Neural cell (in vitro differentiated cells): ENCODE results near the gene TSPEAR. TPM values are rescaled to one million over a fixed set of nuclear protein-coding genes. Genes with fewer than 3 reads are reported as not detected.

Experiments
- H2AFZ ChIP-seq: fragments of 200-600, 300-800 bp; sonication (generic), shearing (Covaris generic); 2 replicates; pipeline ENCODE4 v1.6.0; 2014; ENCODE audit warnings: low read depth, mild to moderate bottlenecking, antibody characterized with exemption, low read length, moderate library complexity
- H3F3A ChIP-seq: fragments of 200-600 bp; shearing (Covaris generic); 2 replicates; pipeline ENCODE4 v1.6.1; 2016; ENCODE audit warnings: mild to moderate bottlenecking, moderate library complexity, mixed read lengths, antibody characterized with exemption, low read length; ENCODE audit not compliant: insufficient read depth, poor library complexity, severe bottlenecking
- H3K27ac ChIP-seq: fragments of 200-600, 300-800 bp; sonication (generic), shearing (Covaris generic); 2 replicates; pipeline ENCODE4 v1.5.1; 2014; ENCODE audit warnings: mild to moderate bottlenecking, low read length, moderate library complexity
- H3K27me3 ChIP-seq: fragments of 300-800, 200-600 bp; sonication (generic), shearing (Covaris generic); 2 replicates; pipeline ENCODE4 v1.6.0; 2014; ENCODE audit warnings: mild to moderate bottlenecking, low read depth, low read length, moderate library complexity; ENCODE audit not compliant: insufficient read depth
- H3K36me3 ChIP-seq: fragments of 300-800, 200-600 bp; sonication (generic), shearing (Covaris generic); 2 replicates; pipeline ENCODE4 v1.5.1; 2014; ENCODE audit warnings: mild to moderate bottlenecking, antibody characterized with exemption, low read length, moderate library complexity; ENCODE audit not compliant: insufficient read depth
- H3K4me2 ChIP-seq: fragments of 300-800, 200-600 bp; sonication (generic), shearing (Covaris generic); 2 replicates; pipeline ENCODE4 v1.6.0; 2014; ENCODE audit warnings: mild to moderate bottlenecking, low read length
- H3K4me3 ChIP-seq: fragments of 300-800, 200-600 bp; sonication (generic), shearing (Covaris generic); 2 replicates; pipeline ENCODE4 v1.5.1; 2014; ENCODE audit warnings: mild to moderate bottlenecking, low read length, moderate library complexity
- H3K79me2 ChIP-seq: fragments of 200-600 bp; shearing (Covaris generic); replicated peaks from 2 replicates; pipeline ENCODE4 v1.6.0; 2014; ENCODE audit warnings: mild to moderate bottlenecking, low read length, moderate library complexity; ENCODE audit not compliant: insufficient read depth
- H3K9ac ChIP-seq: fragments of 300-800, 200-600 bp; sonication (generic), shearing (Covaris generic); 2 replicates; pipeline ENCODE4 v1.6.1; 2016; ENCODE audit warnings: mild to moderate bottlenecking, low read length, mixed read lengths
- H3K9me2 ChIP-seq: fragments of 200-600 bp; shearing (Covaris generic); 2 replicates; pipeline ENCODE4 v1.6.1; 2016; ENCODE audit warnings: mild to moderate bottlenecking, low read length, mixed read lengths; ENCODE audit not compliant: insufficient read depth
- H3K9me3 ChIP-seq: fragments of 200-600, 300-800 bp; sonication (generic), shearing (Covaris generic); 2 replicates; pipeline ENCODE4 v1.6.1; 2016; ENCODE audit warnings: mild to moderate bottlenecking, mixed run types, low read length, moderate library complexity, mixed read lengths
- H4K20me1 ChIP-seq: fragments of 200-600 bp; shearing (Covaris generic); 2 replicates; pipeline ENCODE4 v1.6.1; 2016; ENCODE audit warnings: mild to moderate bottlenecking, mixed run types; ENCODE audit not compliant: insufficient read depth
- EP300 ChIP-seq: fragments of 450-650 bp; conservative IDR thresholded peaks from 2 replicates; pipeline ENCODE4 v1.6.1; 2014; ENCODE audit warnings: antibody characterized with exemption, mild to moderate bottlenecking, moderate library complexity; ENCODE audit not compliant: poor library complexity, severe bottlenecking
- EZH2 ChIP-seq: fragments of 200-600, 300-800 bp; shearing (Covaris generic), sonication (generic); IDR thresholded peaks from 2 replicates; pipeline ENCODE4 v1.6.1; 2014; ENCODE audit warnings: antibody characterized with exemption, low read length, borderline replicate concordance, mild to moderate bottlenecking; ENCODE audit not compliant: insufficient read depth, poor library complexity, severe bottlenecking
- MXI1 ChIP-seq: fragments of 450-650 bp; conservative IDR thresholded peaks from 2 replicates; pipeline ENCODE4 v1.6.1; 2014; ENCODE audit warnings: antibody characterized with exemption, mild to moderate bottlenecking; ENCODE audit not compliant: poor library complexity, severe bottlenecking
- POLR2AphosphoS5 ChIP-seq: IDR thresholded peaks from 2 replicates; pipeline ENCODE4 v1.6.1; 2012
- RAD21 ChIP-seq: fragments of 450-650 bp; conservative IDR thresholded peaks from 2 replicates; pipeline ENCODE4 v1.6.1; 2014; ENCODE audit warnings: antibody characterized with exemption, mild to moderate bottlenecking, moderate library complexity
- SMC3 ChIP-seq: fragments of 450-650 bp; conservative IDR thresholded peaks from 2 replicates; pipeline ENCODE4 v1.6.1; 2014; ENCODE audit warnings: antibody characterized with exemption, mild to moderate bottlenecking, moderate library complexity; ENCODE audit not compliant: poor library complexity
- TAF1 ChIP-seq: IDR thresholded peaks from 2 replicates; pipeline ENCODE4 v1.6.1; 2012; ENCODE audit warnings: low read depth
- polyA plus RNA-seq: library from polyadenylated mRNA; depleted of rRNA; stranded (reverse); fragments of >200 nt; gene quantifications from 2 replicates; pipeline ENCODE4 v1.2.3, GENCODE V29; 2014
- TF ChIP-seq, protein P1 (sequence below): fragments of 450-650 bp; IDR thresholded peaks from 2 replicates; pipeline ENCODE4 v1.5.1; 2014; ENCODE audit warnings: antibody characterized with exemption, mild to moderate bottlenecking, moderate library complexity; ENCODE audit not compliant: poor library complexity, severe bottlenecking
- TF ChIP-seq, protein P2 (sequence below): IDR thresholded peaks from 2 replicates; pipeline ENCODE4 v1.6.1; 2012; ENCODE audit warnings: borderline replicate concordance

TSPEAR gene
- polyA plus RNA-seq, 1 donor from 2014 or later: 0.19 TPM

GRCh38 chr21:44521928-44522752 lies 189.2 kb downstream of the TSPEAR start:
- Histone ChIP-seq H3F3A (no peaks in the 10 kb centered on the region), H3K9ac (no peak overlapping the region), H3K9me3 (peaks cover 3% of the 10 kb centered on the region), H3K36me3 (no peaks in the 10 kb centered on the region), H3K27me3 (no peaks in the 10 kb centered on the region), H3K27ac (no peak overlapping the region), H3K9me2 (no peaks in the 10 kb centered on the region), H4K20me1 (no peaks in the 10 kb centered on the region), H3K79me2 (no peaks in the 10 kb centered on the region), H2AFZ (no peak overlapping the region), H3K4me2 (no peak overlapping the region), H3K4me3 (no peak overlapping the region)
- TF ChIP-seq TAF1: no peak

DNA sequence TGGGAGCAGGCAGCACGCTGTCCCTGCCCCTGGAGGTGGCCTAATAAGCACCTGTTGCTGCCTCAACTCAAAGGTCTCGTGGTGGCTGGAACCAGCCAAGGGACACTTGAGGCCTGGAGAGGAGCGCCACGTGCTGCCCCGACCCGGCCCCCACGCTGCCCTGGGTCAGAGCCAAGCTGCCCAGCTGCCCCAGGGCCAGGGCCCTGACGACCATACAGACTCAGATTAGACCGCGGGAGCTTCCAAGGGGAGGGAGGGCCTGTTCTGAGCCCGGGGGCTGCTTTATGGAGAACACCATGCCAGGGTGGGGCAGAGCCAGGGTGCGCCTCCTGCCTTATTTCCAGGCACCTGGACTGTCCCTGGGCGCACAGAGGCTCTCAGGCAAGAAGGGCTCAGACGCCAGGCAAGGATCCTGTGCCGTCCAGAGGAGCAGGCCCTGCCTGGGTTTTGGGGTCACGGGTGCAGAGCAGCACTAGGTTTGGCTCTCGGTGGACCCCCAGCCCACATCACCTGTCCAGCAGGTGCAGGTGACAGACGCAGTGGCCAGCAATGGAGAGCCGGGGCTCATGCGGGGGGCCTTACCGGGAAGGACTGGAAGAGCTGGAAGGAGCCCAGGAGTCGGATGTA lies 190.0 kb downstream of the TSPEAR start:
- H3F3A ChIP-seq: no peaks in the 10 kb centered on the region
- no peak for TF ChIP-seq MXI1
- TF ChIP-seq POLR2AphosphoS5: no peak
- TF ChIP-seq TAF1: no peak
- TF ChIP-seq EZH2: no peak

DNA sequence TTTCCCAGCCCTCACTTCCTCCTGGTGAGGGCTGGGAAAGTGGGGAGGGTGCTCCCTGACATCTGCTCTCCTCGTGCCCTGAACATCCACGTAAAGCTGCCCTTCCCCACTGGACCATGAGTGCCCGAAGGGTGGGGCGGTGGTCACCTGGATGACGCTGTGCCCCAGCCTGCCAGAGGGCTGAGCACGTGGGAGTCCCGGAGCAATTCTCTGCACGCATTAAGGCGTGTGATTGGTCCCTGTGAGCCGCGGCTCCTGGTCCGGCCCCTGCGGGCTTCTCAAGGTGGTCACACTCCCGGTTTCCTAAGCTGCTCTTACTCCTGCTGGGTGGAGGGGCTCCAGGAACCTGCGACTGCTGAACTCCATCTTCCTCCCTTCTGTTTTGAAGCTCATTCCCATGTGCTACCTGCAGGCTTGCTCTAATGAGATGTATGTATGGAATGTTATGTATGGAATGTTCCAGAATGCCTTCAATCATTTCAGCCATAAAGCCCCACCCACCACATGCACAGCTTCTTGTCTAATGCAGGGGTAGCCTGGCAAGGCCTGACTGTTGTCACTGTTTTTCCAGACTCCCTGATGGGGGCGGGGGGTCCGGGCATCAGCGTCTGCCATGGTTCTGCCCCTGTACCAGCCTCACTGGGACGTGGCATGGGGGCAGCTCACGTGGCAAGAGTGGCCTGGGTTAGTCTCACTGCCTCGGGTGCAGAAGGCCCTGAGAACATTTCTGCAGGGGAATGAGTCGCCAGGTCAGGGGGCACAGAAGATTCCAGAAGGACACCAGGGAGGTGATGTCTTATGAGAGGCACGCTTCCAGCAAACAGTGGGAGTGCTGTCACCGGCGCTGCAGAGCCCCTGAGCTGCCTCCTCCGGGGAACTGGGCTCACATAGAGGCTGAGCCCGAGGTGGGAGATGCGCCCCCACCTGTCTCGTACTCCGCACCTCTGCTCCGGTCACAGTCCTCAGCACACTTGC lies 190.8 kb downstream of the TSPEAR start:
- Histone ChIP-seq H2AFZ (no peak overlapping the region), H3K9me3 (peaks cover 3% of the 10 kb centered on the region), H4K20me1 (no peaks in the 10 kb centered on the region), H3K9ac (no peak overlapping the region), H3K79me2 (no peaks in the 10 kb centered on the region), H3F3A (no peaks in the 10 kb centered on the region), H3K36me3 (no peaks in the 10 kb centered on the region), H3K27me3 (no peaks in the 10 kb centered on the region), H3K4me2 (no peak overlapping the region), H3K9me2 (no peaks in the 10 kb centered on the region), H3K4me3 (no peak overlapping the region), H3K27ac (no peak overlapping the region)
- TF ChIP-seq RAD21 (no peak), EP300 (no peak), MXI1 (no peak), EZH2 (no peak), POLR2AphosphoS5 (no peak), TAF1 (no peak), SMC3 (no peak)
- TF ChIP-seq, protein P1, sequence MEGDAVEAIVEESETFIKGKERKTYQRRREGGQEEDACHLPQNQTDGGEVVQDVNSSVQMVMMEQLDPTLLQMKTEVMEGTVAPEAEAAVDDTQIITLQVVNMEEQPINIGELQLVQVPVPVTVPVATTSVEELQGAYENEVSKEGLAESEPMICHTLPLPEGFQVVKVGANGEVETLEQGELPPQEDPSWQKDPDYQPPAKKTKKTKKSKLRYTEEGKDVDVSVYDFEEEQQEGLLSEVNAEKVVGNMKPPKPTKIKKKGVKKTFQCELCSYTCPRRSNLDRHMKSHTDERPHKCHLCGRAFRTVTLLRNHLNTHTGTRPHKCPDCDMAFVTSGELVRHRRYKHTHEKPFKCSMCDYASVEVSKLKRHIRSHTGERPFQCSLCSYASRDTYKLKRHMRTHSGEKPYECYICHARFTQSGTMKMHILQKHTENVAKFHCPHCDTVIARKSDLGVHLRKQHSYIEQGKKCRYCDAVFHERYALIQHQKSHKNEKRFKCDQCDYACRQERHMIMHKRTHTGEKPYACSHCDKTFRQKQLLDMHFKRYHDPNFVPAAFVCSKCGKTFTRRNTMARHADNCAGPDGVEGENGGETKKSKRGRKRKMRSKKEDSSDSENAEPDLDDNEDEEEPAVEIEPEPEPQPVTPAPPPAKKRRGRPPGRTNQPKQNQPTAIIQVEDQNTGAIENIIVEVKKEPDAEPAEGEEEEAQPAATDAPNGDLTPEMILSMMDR: no peak
- TF ChIP-seq, protein P2, sequence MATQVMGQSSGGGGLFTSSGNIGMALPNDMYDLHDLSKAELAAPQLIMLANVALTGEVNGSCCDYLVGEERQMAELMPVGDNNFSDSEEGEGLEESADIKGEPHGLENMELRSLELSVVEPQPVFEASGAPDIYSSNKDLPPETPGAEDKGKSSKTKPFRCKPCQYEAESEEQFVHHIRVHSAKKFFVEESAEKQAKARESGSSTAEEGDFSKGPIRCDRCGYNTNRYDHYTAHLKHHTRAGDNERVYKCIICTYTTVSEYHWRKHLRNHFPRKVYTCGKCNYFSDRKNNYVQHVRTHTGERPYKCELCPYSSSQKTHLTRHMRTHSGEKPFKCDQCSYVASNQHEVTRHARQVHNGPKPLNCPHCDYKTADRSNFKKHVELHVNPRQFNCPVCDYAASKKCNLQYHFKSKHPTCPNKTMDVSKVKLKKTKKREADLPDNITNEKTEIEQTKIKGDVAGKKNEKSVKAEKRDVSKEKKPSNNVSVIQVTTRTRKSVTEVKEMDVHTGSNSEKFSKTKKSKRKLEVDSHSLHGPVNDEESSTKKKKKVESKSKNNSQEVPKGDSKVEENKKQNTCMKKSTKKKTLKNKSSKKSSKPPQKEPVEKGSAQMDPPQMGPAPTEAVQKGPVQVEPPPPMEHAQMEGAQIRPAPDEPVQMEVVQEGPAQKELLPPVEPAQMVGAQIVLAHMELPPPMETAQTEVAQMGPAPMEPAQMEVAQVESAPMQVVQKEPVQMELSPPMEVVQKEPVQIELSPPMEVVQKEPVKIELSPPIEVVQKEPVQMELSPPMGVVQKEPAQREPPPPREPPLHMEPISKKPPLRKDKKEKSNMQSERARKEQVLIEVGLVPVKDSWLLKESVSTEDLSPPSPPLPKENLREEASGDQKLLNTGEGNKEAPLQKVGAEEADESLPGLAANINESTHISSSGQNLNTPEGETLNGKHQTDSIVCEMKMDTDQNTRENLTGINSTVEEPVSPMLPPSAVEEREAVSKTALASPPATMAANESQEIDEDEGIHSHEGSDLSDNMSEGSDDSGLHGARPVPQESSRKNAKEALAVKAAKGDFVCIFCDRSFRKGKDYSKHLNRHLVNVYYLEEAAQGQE: no peak

More for the DNA sequence above, 190.0 kb downstream of the TSPEAR start:
- Histone ChIP-seq H3K9me3 (peaks cover 3% of the 10 kb centered on the region), H3K36me3 (no peaks in the 10 kb centered on the region), H3K9ac (no peak overlapping the region), H3K4me2 (no peak overlapping the region), H3K27ac (no peak overlapping the region), H3K79me2 (no peaks in the 10 kb centered on the region), H3K4me3 (no peak overlapping the region), H3K9me2 (no peaks in the 10 kb centered on the region), H4K20me1 (no peaks in the 10 kb centered on the region), H3K27me3 (no peaks in the 10 kb centered on the region), H2AFZ (no peak overlapping the region)
